ENCODE data around the gene SLC16A7. TPM values are rescaled to one million over a fixed set of nuclear protein-coding genes. Genes with fewer than 3 reads are reported as not detected.

The SLC16A7 gene
- total RNA-seq, 1 donor from 2014 or later = 10.0 TPM

GRCh38 chr12:59643550-59643949, 47.7 kb downstream of the SLC16A7 start:
- DNase-seq (ENCODE audit: low read depth) (no peak), FAIRE-seq (no peak)
- Histone ChIP-seq H3K4me3 (ENCODE audit: low read depth, low read length) (no peak overlapping the region), H3K27me3 (ENCODE audit: control insufficient read depth, insufficient read depth, low read length) (no peaks in the 10 kb centered on the region), H3K36me3 (ENCODE audit: control insufficient read depth, insufficient read depth, low read length) (no peaks in the 10 kb centered on the region)
- no peak for TF ChIP-seq CTCF (IDR thresholded peaks at IDR 0.05; ENCODE audit: insufficient read depth, low read length, severe bottlenecking)

GRCh38 chr12:59645242-59645641, 49.4 kb downstream of the SLC16A7 start:
- no peak for TF ChIP-seq CTCF (IDR thresholded peaks at IDR 0.05; ENCODE audit: insufficient read depth, low read length, severe bottlenecking)
- DNase-seq (ENCODE audit: low read depth) (no peak), FAIRE-seq (no peak)
- Histone ChIP-seq H3K4me3 (ENCODE audit: low read depth, low read length) (no peak overlapping the region), H3K36me3 (ENCODE audit: control insufficient read depth, insufficient read depth, low read length) (no peaks in the 10 kb centered on the region), H3K27me3 (ENCODE audit: control insufficient read depth, insufficient read depth, low read length) (no peaks in the 10 kb centered on the region)

- FAIRE-seq (no peak), DNase-seq (ENCODE audit: low read depth) (peak; percentile 75)
- no peak overlapping the region for H3K4me3 ChIP-seq (ENCODE audit: low read depth, low read length)
- H3K27me3 ChIP-seq (ENCODE audit: control insufficient read depth, insufficient read depth, low read length) = no peaks in the 10 kb centered on the region
- H3K36me3 ChIP-seq (ENCODE audit: control insufficient read depth, insufficient read depth, low read length) = no peaks in the 10 kb centered on the region
- no peak for TF ChIP-seq CTCF (IDR thresholded peaks at IDR 0.05; ENCODE audit: insufficient read depth, low read length, severe bottlenecking)
Measured at GRCh38 chr12:59646636-59647035, 50.8 kb downstream of the SLC16A7 start.

GRCh38 chr12:59649203-59649602, 53.4 kb downstream of the SLC16A7 start:
- no peak for TF ChIP-seq CTCF (IDR thresholded peaks at IDR 0.05; ENCODE audit: insufficient read depth, low read length, severe bottlenecking)
- Histone ChIP-seq H3K36me3 (ENCODE audit: control insufficient read depth, insufficient read depth, low read length) (no peaks in the 10 kb centered on the region), H3K4me3 (ENCODE audit: low read depth, low read length) (no peak overlapping the region), H3K27me3 (ENCODE audit: control insufficient read depth, insufficient read depth, low read length) (no peaks in the 10 kb centered on the region)
- DNase-seq (ENCODE audit: low read depth) (peak; percentile 37), FAIRE-seq (no peak)

GRCh38 chr12:59650588-59651228, 54.9 kb downstream of the SLC16A7 start:
- TF ChIP-seq CTCF (IDR thresholded peaks at IDR 0.05; ENCODE audit: insufficient read depth, low read length, severe bottlenecking) = no peak
- Histone ChIP-seq H3K27me3 (ENCODE audit: control insufficient read depth, insufficient read depth, low read length) (no peaks in the 10 kb centered on the region), H3K36me3 (ENCODE audit: control insufficient read depth, insufficient read depth, low read length) (no peaks in the 10 kb centered on the region), H3K4me3 (ENCODE audit: low read depth, low read length) (no peak overlapping the region)
- no peak for DNase-seq (ENCODE audit: low read depth)
- no peak for FAIRE-seq

Measured in bronchial epithelial cell (primary cell).